A673 (cell line): Measurements from ENCODE around the gene YKT6.

Experiments
- CTCF ChIP-seq: fragments of 300-800, 200-600 bp; sonication (generic); conservative IDR thresholded peaks from 2 replicates; pipeline ENCODE4 v1.5.1; 2017; ENCODE audit warnings: low read depth, mild to moderate bottlenecking, antibody characterized with exemption, low read length, moderate library complexity, mixed read lengths
- EZH2 ChIP-seq: fragments of 200-600 bp; sonication (generic); IDR thresholded peaks from 2 replicates; pipeline ENCODE4 v1.6.1; 2017; ENCODE audit warnings: borderline replicate concordance, low read depth, mild to moderate bottlenecking, mixed read lengths, antibody characterized with exemption, low read length; ENCODE audit not compliant: poor library complexity, severe bottlenecking

- TF ChIP-seq CTCF, result no peak
- no peak for TF ChIP-seq EZH2
Measured at GRCh38 chr7:44224974-44225565, 24.3 kb downstream of the YKT6 start.
